H1 (cell line): ENCODE results near the gene RPS6KA5. TPM values are rescaled to one million over a fixed set of nuclear protein-coding genes. Genes with fewer than 3 reads are reported as not detected.

Experiments
- CHD1 ChIP-seq: IDR thresholded peaks from 2 replicates; pipeline ENCODE4 v1.6.1; 2012; ENCODE audit warnings: low read depth, low read length, improper control_type of control experiment
- KDM5A ChIP-seq: fragments of 200-600 bp; IDR thresholded peaks from 2 replicates; pipeline ENCODE4 v1.7.1; 2012; ENCODE audit warnings: mild to moderate bottlenecking, low read length, inconsistent platforms, mixed read lengths
- PHF8 ChIP-seq: fragments of 200-600 bp; sonication (generic); conservative IDR thresholded peaks from 2 replicates; pipeline ENCODE4 v1.7.1; 2012; ENCODE audit warnings: low read depth, mild to moderate bottlenecking, inconsistent platforms, low read length, moderate library complexity
- RBBP5 ChIP-seq: IDR thresholded peaks from 2 replicates; pipeline ENCODE4 v1.7.1; 2012; ENCODE audit warnings: low read depth, mild to moderate bottlenecking, inconsistent platforms, low read length, moderate library complexity, borderline replicate concordance
- SRF ChIP-seq: IDR thresholded peaks from 2 replicates; pipeline ENCODE4 v1.6.1; 2011; ENCODE audit warnings: mild to moderate bottlenecking, low read depth, low read length, moderate library complexity
- polyA plus RNA-seq, 7 experiments: library from polyadenylated mRNA; depleted of rRNA in 3 of 7; stranded (reverse) in 5 of 7; unstranded in 2 of 7; fragments of >200 nt in 5 of 7; fragments of 200-250 nt in 2 of 7; gene quantifications; 1 replicate in 5 of 7; 2 replicates in 1 of 7; 4 replicates in 1 of 7; pipeline versions ENCODE4 v1.2.1 to v1.2.3, GENCODE V29; 2011 to 2013; ENCODE audit warnings: missing spikeins in 2 of 7, mixed read lengths in 2 of 7
- total RNA-seq: library from RNA; stranded (reverse); fragmentation: NEBNext Ultra II Directional; extraction: Animal tissue kit (Norgen Biotek cat#: 25700); gene quantifications from 2 replicates; pipeline ENCODE4 v1.2.1, GENCODE V29; 2021
- TF ChIP-seq, protein P1 (sequence below): fragments of 300-600 bp; sonication (generic); IDR thresholded peaks from 2 replicates; pipeline ENCODE4 v1.7.1; 2012; ENCODE audit warnings: low read length, moderate library complexity, mild to moderate bottlenecking, inconsistent platforms; ENCODE audit not compliant: insufficient replicate concordance

RPS6KA5 gene
- total and polyA plus RNA-seq, 2 of the 8 experiments (the other 6 are each of a cell fraction or from before 2014, with no cell fraction given) = 0.85 to 3.1 TPM

DNA sequence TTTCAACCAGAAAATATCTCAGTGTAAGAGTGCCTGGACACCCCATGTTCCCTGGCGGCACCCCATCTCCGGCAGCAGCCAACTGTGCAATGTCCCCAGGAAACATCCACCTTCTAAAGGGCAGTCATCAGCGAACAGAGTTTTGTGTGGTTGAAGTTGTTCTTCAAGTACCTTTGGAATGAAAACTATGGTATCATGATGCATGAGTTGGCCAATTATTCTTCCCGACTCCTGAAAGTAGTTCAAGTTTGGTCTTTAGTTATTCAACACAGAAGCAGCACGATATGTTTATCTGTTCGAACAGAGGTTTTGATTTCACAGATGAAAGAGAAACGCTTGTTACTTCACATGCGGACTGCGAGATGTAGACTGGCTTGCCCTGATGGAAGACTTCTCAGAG is 223.1 kb downstream of the RPS6KA5 start (continued):
- TF ChIP-seq, protein P1, sequence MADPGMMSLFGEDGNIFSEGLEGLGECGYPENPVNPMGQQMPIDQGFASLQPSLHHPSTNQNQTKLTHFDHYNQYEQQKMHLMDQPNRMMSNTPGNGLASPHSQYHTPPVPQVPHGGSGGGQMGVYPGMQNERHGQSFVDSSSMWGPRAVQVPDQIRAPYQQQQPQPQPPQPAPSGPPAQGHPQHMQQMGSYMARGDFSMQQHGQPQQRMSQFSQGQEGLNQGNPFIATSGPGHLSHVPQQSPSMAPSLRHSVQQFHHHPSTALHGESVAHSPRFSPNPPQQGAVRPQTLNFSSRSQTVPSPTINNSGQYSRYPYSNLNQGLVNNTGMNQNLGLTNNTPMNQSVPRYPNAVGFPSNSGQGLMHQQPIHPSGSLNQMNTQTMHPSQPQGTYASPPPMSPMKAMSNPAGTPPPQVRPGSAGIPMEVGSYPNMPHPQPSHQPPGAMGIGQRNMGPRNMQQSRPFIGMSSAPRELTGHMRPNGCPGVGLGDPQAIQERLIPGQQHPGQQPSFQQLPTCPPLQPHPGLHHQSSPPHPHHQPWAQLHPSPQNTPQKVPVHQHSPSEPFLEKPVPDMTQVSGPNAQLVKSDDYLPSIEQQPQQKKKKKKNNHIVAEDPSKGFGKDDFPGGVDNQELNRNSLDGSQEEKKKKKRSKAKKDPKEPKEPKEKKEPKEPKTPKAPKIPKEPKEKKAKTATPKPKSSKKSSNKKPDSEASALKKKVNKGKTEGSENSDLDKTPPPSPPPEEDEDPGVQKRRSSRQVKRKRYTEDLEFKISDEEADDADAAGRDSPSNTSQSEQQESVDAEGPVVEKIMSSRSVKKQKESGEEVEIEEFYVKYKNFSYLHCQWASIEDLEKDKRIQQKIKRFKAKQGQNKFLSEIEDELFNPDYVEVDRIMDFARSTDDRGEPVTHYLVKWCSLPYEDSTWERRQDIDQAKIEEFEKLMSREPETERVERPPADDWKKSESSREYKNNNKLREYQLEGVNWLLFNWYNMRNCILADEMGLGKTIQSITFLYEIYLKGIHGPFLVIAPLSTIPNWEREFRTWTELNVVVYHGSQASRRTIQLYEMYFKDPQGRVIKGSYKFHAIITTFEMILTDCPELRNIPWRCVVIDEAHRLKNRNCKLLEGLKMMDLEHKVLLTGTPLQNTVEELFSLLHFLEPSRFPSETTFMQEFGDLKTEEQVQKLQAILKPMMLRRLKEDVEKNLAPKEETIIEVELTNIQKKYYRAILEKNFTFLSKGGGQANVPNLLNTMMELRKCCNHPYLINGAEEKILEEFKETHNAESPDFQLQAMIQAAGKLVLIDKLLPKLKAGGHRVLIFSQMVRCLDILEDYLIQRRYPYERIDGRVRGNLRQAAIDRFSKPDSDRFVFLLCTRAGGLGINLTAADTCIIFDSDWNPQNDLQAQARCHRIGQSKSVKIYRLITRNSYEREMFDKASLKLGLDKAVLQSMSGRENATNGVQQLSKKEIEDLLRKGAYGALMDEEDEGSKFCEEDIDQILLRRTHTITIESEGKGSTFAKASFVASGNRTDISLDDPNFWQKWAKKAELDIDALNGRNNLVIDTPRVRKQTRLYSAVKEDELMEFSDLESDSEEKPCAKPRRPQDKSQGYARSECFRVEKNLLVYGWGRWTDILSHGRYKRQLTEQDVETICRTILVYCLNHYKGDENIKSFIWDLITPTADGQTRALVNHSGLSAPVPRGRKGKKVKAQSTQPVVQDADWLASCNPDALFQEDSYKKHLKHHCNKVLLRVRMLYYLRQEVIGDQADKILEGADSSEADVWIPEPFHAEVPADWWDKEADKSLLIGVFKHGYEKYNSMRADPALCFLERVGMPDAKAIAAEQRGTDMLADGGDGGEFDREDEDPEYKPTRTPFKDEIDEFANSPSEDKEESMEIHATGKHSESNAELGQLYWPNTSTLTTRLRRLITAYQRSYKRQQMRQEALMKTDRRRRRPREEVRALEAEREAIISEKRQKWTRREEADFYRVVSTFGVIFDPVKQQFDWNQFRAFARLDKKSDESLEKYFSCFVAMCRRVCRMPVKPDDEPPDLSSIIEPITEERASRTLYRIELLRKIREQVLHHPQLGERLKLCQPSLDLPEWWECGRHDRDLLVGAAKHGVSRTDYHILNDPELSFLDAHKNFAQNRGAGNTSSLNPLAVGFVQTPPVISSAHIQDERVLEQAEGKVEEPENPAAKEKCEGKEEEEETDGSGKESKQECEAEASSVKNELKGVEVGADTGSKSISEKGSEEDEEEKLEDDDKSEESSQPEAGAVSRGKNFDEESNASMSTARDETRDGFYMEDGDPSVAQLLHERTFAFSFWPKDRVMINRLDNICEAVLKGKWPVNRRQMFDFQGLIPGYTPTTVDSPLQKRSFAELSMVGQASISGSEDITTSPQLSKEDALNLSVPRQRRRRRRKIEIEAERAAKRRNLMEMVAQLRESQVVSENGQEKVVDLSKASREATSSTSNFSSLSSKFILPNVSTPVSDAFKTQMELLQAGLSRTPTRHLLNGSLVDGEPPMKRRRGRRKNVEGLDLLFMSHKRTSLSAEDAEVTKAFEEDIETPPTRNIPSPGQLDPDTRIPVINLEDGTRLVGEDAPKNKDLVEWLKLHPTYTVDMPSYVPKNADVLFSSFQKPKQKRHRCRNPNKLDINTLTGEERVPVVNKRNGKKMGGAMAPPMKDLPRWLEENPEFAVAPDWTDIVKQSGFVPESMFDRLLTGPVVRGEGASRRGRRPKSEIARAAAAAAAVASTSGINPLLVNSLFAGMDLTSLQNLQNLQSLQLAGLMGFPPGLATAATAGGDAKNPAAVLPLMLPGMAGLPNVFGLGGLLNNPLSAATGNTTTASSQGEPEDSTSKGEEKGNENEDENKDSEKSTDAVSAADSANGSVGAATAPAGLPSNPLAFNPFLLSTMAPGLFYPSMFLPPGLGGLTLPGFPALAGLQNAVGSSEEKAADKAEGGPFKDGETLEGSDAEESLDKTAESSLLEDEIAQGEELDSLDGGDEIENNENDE = no peak
- TF ChIP-seq SRF (no peak), CHD1 (no peak), KDM5A (no peak), RBBP5 (no peak), PHF8 (no peak)
